Activated naive CD4-positive, alpha-beta T cell treated with Interleukin-2 at 50 U/mL for 16 hours (primary cell): Measurements from ENCODE around the gene TCF7.
A peak's percentile ranks its signal among the peaks of the same experiment; 100 is the strongest.

Experiments
- DNase-seq: peaks from one replicate; pipeline ENCODE4 v3.0.0-alpha.2; 2020

TCF7 gene

DNA sequence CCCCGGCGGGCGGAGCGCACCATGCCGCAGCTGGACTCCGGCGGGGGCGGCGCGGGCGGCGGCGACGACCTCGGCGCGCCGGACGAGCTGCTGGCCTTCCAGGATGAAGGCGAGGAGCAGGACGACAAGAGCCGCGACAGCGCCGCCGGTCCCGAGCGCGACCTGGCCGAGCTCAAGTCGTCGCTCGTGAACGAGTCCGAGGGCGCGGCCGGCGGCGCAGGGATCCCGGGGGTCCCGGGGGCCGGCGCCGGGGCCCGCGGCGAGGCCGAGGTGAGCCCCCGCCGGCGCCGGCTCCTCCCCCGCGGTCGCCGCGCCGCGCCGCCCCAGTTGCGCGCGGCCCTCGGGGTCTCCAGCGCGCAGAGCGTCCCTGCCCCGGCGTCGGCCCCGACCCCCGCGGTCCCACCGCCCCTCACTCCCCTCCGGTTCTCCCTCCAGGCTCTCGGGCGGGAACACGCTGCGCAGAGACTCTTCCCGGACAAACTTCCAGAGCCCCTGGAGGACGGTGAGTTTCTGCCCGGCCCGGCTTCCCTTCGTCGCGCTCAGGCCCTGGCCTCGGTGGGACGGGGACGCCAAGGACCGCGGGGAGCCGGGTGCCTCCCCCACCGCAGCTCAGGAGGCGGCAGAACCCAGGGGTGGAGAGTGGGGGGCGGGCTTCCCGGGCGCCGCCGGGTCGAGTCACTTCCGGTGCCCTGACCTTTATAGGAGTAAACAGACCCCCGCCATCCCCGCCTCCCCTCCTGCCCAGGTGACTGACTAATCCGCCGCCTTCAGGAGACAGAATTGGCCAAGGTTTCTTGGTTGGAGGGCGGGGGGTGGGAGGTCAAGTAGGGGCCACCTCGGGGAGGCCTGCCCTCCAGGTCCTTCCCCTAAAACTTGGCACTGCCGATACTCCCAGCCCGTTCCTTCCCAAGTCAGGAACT lies 665 bp downstream of the TCF7 start:
- DNase-seq = peak; percentile 78

DNA sequence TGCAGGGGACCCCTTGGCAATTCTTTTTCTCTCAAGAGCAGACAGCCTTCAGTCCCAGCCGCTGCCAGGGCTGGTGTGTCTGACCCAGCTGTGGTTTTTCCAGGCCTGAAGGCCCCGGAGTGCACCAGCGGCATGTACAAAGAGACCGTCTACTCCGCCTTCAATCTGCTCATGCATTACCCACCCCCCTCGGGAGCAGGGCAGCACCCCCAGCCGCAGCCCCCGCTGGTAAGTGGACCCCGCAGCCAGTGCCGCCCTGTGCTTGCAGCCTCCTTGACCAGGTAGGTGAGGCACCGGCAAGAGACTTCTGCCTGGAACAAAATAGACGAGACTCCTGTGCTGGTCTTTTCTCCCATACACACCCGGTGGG lies 1.3 kb downstream of the TCF7 start:
- DNase-seq = no peak

DNA sequence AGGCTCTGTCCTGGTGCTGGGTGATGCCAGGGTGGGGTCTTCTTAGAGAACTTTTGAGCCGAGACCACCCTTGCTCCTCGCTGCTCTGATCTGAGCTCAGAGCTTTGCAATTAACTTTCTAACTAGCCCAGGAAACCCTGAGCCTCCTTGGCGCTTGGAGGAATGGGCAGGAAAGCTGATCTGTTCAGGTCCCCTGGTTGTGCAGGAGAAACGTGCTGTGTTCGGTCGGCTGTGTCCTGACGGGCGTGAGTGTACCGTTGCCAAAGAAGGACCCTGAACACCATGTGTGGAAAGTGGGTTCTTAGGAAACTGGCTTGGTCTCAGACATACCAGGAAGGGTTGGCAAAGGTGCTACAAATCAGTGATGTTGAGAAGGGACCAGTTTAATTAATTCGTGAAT lies 1.8 kb downstream of the TCF7 start:
- DNase-seq = no peak

DNA sequence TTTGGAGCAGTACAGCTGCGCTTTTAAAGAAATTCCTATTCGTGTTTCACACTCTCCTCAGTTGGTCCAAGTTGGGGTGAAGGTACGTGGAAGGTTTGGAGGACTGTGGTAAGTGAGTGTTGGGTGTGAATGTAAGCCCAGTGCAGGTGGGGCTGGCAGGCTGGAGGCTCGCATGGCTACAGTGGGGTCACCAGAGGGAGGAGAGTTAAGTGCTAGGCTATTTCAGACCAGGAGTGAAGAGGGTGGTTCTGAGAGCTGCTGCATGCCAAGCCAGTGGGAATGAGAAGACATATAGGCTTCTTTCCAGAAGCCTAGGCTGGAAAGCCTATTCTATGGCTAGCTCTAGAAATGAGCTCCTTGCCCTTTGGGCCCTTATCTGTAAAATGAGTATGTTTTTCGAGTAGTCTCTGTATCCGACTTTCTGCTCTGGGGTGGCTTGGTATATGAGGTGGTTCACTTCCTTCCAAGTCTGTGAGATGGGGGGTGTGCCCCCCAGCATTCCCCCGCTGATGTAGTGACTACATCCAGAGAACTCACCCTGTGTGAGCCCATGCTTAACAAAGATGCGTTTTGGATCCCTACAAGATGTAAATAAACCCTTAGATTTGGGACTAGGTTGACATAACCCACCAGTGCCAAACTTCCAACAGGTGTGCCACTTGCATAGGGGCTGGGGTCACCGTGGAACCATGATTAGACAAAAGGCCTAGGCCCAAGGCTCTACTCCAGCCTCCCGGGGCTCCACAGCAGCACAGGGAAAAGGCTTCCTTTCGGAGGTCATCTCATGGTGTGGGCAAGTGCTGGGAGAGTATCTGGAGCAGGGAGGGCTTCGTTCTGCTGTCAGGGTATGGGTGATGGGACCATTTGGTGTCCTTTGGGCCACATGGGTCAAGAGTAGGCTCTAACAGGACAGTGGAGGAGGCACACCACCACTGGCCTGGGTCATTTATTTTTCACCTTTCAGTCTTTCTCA lies 2.6 kb downstream of the TCF7 start:
- DNase-seq = no peak

DNA sequence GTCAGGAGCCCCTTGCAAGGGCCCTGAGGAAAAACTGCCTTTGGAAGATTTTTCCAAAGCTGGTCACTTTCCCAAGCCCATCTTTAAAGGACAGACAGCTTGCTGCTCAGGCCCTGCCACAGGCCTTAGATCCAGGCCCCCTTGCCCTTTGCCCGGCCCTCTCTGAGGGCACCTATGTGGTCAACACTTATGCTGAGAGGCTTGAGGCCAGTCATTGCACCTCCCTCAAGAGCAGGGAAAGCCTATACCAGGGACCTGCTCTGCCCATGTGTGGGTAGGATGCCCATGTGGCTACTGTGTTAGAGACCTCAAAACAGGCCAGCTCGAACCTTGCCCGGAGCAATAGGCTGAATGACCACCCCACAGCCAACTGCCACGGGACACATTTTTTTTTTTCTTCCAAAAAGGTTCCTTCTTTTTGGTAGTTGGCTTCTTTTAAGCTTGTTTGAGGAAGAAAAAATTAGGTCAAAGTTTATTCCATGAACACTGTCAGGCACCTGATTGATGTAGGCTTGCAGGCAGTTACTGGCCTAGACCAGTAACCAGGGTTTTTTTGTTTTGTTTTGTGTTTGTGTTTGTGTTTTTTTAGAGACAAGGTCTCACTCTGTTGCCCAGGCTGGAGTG lies 3.8 kb downstream of the TCF7 start:
- no peak for DNase-seq

DNA sequence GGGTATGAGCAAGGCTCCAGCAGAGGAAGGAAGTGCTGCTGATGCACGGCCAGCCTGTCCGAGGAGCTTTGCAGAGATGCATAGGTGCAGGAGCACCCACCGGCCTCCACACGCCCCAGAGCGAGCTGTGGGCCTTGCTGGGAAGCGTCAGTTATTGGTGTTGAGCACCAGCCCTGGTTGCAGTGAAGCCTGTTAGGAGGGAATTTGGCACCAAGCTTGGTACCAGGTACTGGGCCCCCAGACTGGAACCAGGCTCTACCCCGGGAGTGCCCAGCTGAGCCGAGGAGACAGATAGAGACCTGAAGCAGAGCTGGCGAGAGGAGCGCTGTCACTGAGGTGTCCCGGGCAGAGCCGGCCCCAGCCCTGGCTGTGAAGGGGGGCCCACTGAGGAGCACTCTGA lies 5.2 kb downstream of the TCF7 start:
- DNase-seq = no peak

DNA sequence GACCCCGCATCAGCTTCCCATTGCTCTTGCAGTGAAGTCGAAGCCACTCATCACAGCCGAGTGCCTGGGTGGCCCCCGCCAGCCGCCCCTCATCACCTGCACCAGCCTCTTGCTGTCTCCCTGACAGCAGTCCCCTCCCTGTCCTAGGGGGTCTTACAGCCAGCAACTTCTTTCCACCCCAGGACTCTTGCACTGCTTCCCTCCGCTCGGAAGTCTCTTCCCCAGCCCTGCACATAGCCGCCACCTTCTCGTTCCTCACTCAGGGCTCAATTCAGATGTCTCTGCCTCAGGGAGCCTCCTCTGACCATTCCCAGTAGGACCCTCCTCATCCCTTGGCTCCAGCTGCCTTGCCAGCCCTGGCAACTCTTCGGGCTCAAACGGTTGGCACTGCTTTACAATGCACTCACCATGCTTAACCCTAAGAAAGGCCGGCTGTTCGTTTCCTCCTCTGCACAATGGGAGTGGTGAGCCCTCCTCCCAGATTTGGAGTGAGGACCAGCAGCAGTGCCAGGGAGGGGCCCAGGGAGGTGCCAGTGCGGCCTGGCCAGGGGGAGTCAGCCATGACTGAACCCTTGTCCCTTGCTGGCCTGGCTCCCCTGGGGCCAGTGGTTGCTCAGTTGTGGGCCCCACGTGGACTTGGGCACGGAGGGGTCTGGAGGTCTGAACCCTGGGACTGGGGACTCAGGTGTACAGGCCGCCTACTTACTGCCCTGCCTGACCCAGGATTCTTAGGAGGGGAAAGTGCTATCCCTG lies 6.1 kb downstream of the TCF7 start:
- DNase-seq = no peak

DNA sequence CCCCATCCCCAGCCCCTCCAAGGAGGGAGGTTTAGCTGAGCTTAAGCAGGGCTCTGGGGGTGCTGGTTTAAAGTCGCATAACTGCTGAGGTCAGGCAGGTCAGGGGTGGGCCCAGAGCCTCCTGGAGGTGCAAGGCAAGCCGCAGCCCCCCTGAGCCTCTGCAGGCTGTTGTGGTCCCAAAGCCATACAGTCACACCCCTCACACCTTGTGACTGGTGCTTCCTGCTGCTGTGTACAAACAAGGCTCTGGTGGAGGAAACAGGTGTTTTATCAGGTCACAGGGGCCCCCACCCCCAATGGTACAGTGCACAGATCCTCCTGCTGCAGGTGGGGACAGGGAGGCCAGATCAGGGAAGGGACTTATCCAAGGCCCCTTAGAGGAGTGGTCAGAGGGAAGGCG lies 8.0 kb downstream of the TCF7 start:
- DNase-seq = peak; percentile 43

DNA sequence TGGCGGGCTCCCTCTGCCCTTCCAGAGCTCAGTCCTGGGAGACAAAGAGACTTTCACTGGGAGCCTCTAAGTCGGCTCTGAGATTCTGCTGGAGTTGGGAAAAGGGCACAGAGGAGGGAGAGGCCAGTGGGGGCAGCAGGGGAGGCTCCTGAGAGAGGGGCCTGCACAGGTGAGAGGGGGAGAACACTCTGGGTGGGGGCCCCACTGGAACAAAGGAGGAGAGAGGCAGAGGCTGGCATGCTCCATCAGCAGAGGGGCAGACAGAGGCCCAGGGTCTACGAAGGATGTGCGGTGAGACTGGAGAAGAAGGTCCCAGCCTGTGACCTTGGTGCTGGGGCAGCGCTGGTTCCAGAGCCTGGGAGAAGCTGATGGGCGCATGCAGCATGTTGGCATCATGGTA lies 8.9 kb downstream of the TCF7 start:
- no peak for DNase-seq

DNA sequence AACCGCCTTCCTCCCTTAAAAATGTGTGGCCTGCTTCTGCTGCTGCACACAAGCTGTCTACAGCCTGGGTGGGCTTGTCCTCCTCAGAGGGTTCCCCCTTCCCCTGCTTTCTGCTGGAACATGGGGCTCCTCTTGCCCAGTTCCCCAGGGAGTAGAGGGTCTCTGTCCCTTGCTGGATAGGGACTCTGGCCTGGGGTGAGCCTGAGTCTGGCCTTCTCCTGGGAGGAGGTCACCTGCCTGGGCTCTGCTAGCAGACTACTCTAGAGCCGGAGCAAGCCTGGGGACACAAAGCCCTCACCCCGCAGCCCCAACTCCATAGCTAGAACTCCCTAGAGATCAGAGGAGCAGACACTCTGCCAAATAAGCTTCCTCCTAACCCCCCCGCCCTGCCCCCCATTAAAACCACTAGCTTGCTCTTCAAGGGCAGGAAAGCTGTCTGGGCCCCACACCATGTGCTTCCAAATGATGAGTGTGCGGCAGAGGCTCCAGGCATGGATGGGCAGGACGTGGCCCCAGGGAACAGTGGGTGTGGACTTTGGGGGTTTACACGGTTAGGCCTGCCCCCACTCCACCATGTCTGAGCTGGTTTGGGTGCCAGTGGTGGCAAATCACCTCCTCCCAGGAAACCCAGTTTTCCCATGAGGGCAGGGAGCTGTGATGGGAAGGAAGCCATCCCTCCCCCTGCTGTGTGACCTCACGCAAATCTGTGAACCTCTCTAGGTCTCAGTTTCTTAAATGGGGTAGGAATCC lies 10.0 kb downstream of the TCF7 start:
- DNase-seq = no peak

DNA sequence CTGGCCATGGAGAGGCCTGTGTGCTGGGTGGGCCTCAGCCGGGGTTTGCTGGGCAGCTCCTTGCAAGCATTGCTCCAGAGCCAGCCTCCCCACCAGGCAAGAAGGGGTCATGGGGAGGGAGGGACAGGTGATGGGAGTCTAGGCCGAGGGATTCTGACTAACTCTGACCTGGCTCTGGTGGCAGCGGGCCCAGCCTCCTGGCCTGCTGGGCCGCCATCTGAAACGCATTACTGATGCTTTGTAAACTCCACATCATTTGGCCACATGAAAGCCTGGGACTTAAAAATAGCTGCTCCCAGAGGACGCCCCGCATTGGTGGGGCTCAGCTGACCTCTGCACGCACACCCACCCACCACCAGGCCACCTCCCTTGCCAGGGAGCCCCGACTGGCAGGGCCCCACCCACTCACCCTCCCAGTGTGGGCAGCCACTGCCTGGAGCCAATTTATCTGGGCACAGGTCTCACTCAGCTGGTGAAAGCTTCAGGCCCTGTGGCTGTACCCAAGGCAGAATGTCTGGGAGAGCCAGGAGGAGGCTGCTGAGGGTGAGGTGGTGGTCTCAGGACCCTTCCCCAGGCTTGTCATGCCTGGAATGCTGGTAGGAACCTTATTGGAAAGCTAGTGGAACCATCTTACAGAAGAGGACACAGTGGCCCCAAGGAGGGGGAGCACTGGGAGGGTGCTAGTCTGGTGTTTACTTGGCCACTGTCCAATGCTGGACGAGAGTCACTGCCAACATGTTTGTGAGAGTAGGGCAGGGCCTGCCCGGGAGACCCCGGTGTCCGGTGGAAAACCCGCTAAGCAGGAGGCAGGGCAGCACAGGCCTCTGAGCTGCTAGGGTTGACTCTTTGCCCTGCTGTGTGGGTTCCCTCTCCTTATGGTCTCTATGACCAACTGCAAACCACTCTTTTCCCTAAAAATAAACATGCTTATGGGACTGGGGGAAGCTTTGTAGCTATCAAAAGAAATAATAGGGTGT lies 10.8 kb downstream of the TCF7 start:
- DNase-seq = peak; percentile 44

DNA sequence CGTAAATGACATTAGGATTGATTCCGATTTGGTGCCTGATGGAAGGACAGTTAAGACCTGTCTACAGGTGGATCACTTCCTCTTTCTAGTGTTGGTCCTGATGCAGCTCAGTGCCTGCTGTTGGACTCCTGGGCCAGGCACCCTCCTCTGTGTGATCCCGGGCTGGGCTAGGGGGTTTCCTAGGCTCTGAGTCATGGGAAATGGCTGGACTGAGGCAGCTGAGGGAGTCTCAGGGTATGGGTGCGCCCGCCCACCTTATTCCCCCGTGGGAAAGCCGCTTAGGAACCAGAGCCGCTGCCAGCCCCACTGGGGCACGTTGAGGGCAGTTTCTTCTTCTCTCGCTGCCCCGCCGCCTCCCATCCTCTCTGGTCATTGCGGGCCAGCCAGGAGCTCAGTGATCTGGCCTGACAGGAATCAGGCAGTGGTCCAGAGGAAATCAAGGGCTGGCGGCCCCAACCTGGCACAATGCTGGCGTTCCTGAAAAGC lies 12.9 kb downstream of the TCF7 start:
- DNase-seq = peak; percentile 64

DNA sequence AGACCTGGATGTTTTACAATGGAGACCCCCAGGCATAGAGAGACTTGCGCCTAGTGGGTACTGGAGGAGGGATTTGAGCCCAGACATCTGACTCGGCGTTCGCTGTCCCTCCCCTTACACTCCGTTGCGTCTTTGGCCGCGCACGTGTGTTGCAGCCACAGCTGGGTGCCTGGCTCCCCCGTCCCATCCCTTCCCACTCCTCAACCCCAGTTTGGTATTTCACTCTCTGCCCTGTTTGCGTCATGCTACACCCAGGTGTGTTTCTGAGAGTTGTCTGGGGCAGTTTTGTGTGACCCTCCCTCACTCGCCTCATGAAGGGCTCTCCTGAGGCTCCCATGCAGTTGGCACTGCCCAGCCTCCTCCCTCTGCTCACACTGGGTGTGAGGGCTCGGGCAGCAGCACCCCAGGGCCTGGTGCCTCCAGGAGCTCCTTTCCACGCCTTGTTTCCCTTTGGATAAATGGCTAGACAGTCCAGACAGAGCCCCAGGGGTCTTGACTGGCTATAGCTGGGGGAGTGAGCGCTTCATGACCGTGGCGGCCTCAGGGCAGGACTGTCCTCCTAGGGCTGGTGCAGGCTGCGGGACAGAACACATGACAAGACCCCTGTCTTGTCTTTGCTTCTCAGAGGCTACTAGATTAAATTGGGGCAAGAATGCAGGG lies 13.6 kb downstream of the TCF7 start:
- no peak for DNase-seq

DNA sequence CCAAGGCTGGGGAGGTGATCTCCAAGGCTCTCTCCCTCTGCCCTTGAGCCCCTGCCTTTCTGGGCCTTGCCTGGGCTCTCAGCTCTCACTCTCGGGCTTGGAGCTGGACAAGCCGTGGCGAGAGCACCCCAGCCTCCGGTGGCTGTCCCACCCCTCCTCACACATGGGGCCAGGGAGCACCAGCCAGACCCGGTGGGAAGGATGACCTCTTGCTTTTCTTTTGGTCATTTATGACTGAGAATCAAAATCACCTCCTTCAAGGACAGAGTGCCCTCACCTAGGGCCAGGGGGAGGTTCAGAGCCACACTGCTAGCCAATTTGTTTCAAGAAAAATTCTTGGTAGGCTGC lies 14.1 kb downstream of the TCF7 start:
- DNase-seq = no peak

DNA sequence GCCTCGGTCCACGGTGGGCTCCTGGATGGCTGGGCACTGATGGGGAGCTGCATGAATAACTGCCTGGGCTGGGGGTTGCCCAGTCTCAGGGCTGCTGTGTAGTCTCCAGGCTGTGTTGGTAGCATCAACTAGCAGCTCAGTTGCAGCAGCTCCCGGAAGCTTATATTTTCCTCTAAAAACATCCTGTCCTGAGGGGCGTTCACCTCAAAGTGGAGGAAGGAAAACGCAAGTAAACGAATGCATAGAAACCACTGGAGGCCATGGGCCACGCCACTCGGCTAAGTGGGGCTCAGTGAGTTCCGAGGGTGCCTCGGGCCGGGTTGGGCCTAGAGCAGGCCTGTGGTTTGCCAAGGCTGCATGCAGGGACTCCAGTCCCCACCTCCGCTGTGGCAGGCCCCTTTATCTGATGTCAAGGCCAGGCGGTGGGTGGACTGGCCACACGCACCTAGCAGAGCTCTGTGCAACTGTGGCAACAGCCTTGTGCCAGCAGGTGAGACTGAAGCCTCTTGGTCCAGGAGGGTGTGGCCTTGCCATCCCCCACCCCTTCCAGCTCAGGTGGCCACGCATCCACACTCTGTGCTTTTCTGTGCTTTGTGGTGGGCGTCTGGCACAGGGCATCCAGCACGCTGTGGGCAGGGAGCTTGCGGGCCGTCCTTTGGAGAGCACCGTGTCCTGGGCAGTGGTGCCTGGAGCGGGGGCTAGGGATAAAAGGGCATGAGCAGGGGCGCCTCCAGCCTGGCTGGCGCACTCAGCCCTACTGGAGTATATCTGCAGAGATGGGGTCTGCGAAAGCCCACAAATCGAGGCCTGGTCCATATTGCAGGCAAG lies 15.1 kb downstream of the TCF7 start:
- no peak for DNase-seq

DNA sequence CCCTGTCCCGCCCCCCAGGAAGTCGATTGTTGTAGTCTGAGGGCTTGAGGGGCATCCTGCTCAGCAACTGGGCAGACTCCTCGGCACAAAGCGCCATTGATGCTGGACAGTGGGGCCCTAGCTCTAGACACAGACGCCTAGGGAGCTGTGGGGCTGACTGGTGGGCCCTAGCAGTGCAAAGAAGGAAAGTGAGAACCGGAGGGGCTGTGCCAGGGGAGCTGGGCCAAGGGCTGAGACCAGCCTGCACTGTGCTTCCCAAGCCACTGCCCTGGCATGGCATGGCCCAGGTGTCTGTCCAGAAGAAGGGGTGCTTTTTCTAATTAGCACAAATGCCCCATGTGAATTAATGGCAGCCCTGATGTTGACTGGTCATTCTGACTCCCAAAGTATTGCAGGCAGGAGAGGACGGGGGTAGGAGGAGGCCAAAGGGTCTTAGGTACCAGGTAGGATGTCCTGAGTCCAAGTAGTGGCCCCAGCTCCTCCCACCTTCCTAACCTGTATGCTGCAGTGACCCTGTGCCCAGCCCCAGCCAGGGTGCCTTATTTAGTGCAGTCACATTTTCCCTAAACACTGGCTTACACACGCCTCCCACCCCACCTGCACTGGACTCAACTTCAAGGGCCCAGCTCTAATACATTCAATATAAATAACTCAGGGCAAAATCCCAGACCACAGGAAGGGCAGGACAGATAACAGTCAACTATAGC lies 15.9 kb downstream of the TCF7 start:
- no peak for DNase-seq

DNA sequence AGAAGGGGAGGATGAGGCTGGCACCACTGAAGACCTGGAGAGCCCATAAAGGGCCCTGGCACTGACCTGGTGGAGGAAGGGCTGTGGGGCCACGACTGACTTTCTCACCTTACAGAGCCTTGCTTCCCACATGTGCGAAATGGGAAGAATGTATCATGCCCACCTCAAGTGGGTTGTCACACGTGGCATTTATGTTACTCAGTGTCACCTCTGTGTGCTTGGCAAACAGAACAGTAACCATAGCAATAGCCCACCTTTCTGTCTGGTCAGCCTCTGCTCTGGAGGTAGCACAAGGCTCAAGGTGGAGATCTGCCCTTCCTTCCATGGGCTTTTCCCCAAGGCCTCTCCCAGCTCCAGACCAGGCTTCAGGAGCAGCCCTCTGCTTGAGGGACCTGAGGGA lies 16.7 kb downstream of the TCF7 start:
- DNase-seq = peak; percentile 66

DNA sequence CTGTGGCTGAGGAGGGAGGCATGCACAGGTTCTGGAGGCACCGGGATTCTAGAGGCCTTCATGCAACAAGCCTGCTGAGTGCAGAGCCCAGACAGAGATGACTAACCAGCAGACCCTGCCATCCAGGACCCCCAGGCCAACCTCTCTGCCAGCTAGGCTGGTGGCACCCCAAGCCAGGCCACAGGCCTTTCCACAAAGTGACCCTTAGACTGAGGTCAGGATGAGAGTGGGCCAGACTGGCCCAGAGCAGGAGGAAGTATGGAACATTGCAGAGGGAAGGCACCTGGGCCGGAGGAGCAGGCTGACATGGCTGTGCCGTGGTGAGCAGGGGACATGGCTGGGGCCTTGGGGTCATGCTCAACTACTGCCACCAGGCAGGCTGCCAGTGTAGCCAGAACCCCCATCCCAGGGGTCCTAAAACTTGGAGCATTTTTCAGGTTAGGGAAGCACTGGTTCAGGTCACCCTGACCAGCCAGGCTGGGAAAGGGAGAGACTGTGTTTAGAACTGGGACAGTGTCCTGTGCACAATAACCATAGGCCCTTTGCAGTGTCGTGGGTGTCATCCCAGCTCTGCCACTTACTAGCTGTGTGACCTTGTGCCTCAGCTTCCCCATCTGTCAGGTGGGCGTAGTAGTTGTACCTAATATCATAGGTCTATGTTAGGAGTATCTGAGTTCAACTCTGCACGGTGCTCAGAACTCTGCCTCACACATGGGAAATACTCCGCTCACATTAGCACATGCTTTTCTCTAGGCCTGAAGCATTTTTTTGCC lies 17.3 kb downstream of the TCF7 start:
- DNase-seq = no peak
